ENCODE data around the gene C2orf80. TPM values are rescaled to one million over a fixed set of nuclear protein-coding genes. Genes with fewer than 3 reads are reported as not detected.
"Not testable (repeated sequence)": the region's sequence is repeated elsewhere in the genome, so short reads cannot be mapped to it uniquely, and the experiment has no call there.

The C2orf80 gene
- total RNA-seq (2014; rRNA removed; shearing (Covaris generic)), result not detected in 2 replicates

DNA sequence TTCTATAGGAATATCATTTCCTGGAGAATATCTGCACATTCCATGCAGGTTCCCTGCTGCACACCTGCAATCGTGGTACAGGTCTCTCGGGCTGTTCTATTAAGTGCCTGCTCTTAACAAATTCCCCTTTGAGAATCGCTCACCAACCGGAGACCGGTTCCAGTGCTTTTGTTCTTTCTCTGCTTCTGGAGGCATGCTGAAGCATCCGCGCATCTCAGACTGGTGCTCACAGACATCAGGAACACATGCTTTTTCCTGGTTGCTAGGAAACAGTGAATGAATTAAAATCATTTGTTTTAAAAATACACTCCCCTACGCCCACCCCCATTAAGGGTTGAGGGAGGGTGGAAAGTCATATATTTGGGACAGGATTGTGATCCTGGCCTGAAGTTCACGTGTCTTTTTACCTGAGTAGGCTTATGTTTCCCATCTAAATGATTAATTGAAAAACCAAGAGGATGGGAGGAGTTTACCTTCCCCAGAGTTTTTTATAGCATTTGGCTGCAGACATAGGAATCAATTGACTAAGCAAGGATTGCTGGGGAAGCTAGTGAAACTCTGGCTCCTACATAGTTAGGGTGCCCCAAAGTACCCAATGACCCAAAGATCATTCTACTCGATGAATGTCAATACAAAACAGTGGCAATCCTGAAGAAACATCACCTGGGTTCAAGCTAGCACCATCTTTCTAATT lies at the start of gene C2orf80:
TSS of gene C2orf80 (minus strand) at position 221 of the 694 bp plus-strand sequence. CDS start 3,044 bp downstream, outside the sequence.
- Histone ChIP-seq H3K36me3 (no peaks in the 10 kb centered on the region), H3K4me1 (no peaks in the 10 kb centered on the region), H3K4me3 (no peak within 1 kb of the TSS), H3K27ac (no peak within 1 kb of the TSS), H3K27me3 (no peaks in the 10 kb centered on the region), H3K9me3 (replicated peaks) (no peaks in the 10 kb centered on the region)
- no peak for DNase-seq

- H3K4me1 ChIP-seq, result no peaks in the 10 kb centered on the region
- H3K27ac ChIP-seq, result no peak overlapping the region
- DNase-seq, result no peak
- H3K36me3 ChIP-seq, result peaks cover 11% of the 10 kb centered on the region; the same call in 1 of the 2 replicates
- H3K9me3 ChIP-seq (replicated peaks), result no peaks in the 10 kb centered on the region
- H3K27me3 ChIP-seq, result no peaks in the 10 kb centered on the region
- no peak overlapping the region for H3K4me3 ChIP-seq
Measured at GRCh38 chr2:208235860-208236259, 46.0 kb upstream of the C2orf80 start.

- H3K4me1 ChIP-seq, result no peaks in the 10 kb centered on the region
- DNase-seq, result no peak
- no peaks in the 10 kb centered on the region for H3K9me3 ChIP-seq (replicated peaks)
- no peak overlapping the region for H3K4me3 ChIP-seq
- peaks cover 10% of the 10 kb centered on the region; the same call in 1 of the 2 replicates for H3K36me3 ChIP-seq
- H3K27ac ChIP-seq, result no peak overlapping the region
- no peaks in the 10 kb centered on the region for H3K27me3 ChIP-seq
Measured at GRCh38 chr2:208234786-208235185, 45.0 kb upstream of the C2orf80 start.

DNA sequence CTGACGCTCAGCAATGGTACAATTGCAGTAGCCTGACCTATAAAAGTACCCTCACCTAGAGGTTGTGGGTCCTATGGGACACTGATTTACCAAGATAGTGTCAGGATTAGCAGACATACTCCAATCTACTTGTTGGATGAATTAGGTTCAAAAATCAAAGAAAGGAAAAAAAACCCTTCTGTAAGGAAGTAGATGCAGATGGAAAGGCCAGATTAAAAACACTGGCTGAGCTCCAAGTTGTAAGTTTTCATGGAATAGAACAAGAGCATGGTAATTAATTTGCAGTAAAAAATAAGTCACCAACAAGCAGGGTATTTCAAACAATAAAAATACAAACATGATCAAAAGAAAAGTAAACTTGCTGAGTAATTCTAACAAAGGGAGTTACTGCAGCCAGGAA lies 38.6 kb upstream of the C2orf80 start:
- no peak for DNase-seq
- Histone ChIP-seq H3K27ac (no peak overlapping the region), H3K27me3 (no peaks in the 10 kb centered on the region), H3K4me3 (no peak overlapping the region), H3K36me3 (no peaks in the 10 kb centered on the region), H3K9me3 (replicated peaks) (no peaks in the 10 kb centered on the region), H3K4me1 (no peaks in the 10 kb centered on the region)

- Histone ChIP-seq H3K27ac (no peak overlapping the region), H3K9me3 (replicated peaks) (no peaks in the 10 kb centered on the region), H3K4me1 (no peaks in the 10 kb centered on the region), H3K36me3 (no peaks in the 10 kb centered on the region), H3K4me3 (no peak overlapping the region), H3K27me3 (no peaks in the 10 kb centered on the region)
- DNase-seq, result no peak
Measured at GRCh38 chr2:208227581-208228232, 37.9 kb upstream of the C2orf80 start.

DNA sequence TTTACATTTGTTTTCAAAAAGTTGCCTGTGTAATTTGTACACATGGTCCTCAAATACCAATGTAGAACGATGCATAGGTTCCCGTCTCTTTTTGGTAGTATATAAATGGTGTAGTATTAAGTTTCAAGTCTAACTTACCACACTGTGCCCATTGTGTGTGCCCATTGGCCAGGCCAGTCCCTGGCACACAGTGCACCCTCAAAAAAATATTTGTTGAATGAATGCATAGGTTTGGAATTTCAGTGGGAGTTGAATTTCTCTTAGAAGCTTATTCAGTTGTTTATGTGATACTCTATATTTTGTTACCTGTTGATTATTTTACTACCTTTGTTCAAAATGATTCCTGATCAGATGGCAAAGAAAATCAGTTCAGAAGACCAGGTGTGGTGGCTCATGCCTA lies 35.0 kb upstream of the C2orf80 start:
- H3K4me3 ChIP-seq, result no peak overlapping the region
- H3K27me3 ChIP-seq, result no peaks in the 10 kb centered on the region
- no peak overlapping the region for H3K27ac ChIP-seq
- no peaks in the 10 kb centered on the region for H3K9me3 ChIP-seq (replicated peaks)
- H3K4me1 ChIP-seq, result no peaks in the 10 kb centered on the region
- H3K36me3 ChIP-seq, result no peaks in the 10 kb centered on the region
- no peak for DNase-seq

GRCh38 chr2:208222351-208222750 lies 32.5 kb upstream of the C2orf80 start:
- DNase-seq, result no peak
- Histone ChIP-seq H3K36me3 (no peaks in the 10 kb centered on the region), H3K9me3 (replicated peaks) (no peaks in the 10 kb centered on the region), H3K4me3 (no peak overlapping the region), H3K4me1 (no peaks in the 10 kb centered on the region), H3K27ac (no peak overlapping the region), H3K27me3 (no peaks in the 10 kb centered on the region)

DNA sequence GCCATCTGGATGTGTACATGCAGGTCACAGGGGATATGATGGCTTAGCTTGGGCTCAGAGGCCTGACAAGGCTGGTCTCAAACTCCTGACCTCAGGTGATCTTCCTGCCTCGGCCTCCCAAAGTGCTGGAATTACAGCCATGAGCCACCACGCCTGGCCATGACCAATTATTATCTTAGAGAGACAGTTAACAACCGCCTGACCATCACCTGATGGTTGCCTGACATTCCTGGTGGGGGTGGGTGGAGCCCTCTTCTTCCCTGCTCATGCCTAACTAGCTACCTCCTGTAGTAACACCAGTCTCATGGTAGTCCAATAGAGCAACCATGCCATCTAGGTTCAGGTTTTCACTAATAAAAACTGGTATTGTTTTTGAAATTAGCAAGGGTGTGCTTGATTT lies 32.0 kb upstream of the C2orf80 start:
- not testable (repeated sequence) for H3K4me3 ChIP-seq; DNase-seq; H3K36me3 ChIP-seq; H3K4me1 ChIP-seq; H3K27me3 ChIP-seq; H3K9me3 ChIP-seq (replicated peaks); H3K27ac ChIP-seq

DNA sequence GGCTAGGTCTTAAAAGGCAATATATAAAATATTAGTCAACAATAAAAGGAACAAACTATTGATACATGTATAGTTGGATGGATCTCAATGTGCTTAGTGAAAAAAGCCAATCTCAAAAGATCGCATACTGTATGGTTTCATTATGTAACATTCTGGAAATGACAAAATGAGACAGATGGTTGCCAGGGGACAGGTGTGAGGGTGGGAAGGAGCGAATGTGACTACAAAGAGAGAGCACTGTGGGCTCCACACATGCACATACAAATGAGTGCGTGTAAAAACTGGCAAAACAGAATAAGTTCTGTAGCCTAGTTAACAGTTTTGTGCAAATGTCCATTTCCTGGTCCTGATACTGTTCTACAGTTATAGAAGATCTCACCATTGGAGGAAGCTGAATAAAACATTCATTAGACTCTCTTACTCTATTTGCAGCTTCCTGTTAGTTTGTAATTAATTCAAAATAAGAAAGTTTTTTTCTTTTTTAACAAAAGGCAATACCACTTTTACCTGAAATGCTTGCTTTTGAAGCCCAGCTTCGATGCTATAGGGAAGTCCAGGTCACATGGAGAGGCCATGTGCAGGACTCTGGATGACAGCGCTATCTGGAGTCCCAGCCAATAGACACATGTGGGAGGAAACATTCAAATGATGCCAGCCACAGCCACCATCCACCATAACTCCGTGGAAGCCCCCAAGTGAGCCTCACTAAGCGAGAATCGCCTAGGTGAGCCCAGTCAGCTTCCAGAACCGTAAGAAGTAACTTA lies 21.0 kb upstream of the C2orf80 start:
- no peaks in the 10 kb centered on the region for H3K9me3 ChIP-seq (replicated peaks)
- H3K36me3 ChIP-seq, result no peaks in the 10 kb centered on the region
- DNase-seq, result peak; percentile 25 to 61
- H3K27ac ChIP-seq, result no peak overlapping the region
- H3K27me3 ChIP-seq, result no peaks in the 10 kb centered on the region
- peaks cover 6% of the 10 kb centered on the region; the same call in 1 of the 2 replicates for H3K4me1 ChIP-seq
- no peak overlapping the region for H3K4me3 ChIP-seq

DNA sequence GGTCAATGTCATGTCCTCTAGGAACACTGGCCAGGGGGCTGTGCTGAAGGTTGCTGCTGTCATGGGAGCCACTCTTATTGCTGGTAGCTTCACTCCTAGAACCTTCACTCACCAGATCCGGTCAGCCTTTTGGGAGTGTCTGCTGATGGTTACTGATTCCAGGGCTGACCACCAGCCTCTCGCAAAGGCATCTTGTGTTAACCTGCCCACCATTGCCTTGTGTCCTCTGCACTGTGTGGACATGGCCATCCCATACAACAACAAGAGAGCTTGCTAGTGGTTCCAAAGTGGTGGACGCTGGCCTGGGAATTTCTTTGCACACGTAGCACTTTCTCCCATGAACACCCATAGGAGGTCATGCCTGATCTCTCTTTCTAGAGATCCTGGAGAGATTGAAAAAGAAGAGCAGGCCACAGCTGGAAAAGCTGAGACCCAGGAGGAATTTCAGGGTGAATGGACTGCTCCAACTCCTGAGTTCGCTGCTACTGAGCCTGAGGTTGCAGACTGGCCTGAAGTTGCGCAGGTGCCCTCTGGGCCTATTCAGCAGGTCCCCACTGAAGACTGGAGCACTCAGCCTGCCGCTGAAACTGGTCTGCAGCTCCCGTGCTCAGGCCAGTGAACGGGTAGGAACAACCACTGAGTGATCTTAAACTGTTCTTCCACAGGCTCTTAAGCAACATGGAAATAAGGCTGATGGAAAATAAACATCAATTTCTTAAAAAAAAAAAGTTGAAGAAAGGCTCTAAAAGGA lies 18.7 kb upstream of the C2orf80 start:
- Histone ChIP-seq H3K4me1 (peaks cover 6% of the 10 kb centered on the region; the same call in 1 of the 2 replicates), H3K27me3 (no peaks in the 10 kb centered on the region), H3K36me3 (no peaks in the 10 kb centered on the region), H3K27ac (no peak overlapping the region), H3K9me3 (replicated peaks) (no peaks in the 10 kb centered on the region), H3K4me3 (no peak overlapping the region)
- DNase-seq, result no peak

DNA sequence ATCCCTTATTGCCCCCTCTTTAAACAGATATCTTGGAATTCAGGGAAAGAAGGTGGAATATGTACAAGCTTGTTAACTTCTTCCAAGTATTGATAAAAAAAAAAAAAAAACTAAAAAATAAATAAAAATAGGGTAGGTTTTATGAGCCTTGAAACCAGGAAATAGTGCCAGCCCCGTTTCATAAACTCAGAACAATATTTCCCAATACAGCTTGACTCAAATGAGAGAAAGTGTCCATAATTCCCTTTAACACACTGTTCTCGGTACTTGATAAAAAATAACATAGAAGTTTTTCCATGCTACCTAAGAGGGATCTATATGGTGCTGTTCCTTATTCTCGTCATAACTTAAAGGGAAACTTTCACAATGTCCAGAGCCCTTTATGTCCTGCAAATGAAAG lies 17.9 kb upstream of the C2orf80 start:
- Histone ChIP-seq H3K36me3 (no peaks in the 10 kb centered on the region), H3K9me3 (replicated peaks) (no peaks in the 10 kb centered on the region), H3K4me1 (peaks cover 6% of the 10 kb centered on the region; the same call in 1 of the 2 replicates), H3K4me3 (no peak overlapping the region), H3K27ac (no peak overlapping the region), H3K27me3 (no peaks in the 10 kb centered on the region)
- no peak for DNase-seq

DNA sequence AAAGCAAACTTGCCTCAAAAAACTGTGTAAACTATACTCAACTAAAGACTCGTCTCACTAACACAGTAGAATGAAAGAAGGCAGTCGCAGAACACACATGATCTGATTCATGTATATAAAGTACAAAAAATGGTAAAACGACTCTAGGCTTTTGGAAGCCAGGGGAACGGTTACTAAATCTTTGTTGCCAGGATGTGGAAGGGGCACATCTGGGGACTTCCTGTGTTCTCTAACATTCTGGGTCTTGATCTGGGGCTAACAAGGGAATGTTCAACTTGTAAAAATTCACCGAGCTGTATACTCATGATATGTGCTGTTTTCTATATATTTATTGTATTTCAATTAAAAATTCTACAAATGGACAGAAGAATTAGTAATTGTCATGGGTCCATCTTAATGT lies 14.3 kb upstream of the C2orf80 start:
- no peak overlapping the region for H3K27ac ChIP-seq
- no peaks in the 10 kb centered on the region for H3K27me3 ChIP-seq
- no peak for DNase-seq
- H3K36me3 ChIP-seq, result no peaks in the 10 kb centered on the region
- H3K9me3 ChIP-seq (replicated peaks), result no peaks in the 10 kb centered on the region
- no peaks in the 10 kb centered on the region for H3K4me1 ChIP-seq
- H3K4me3 ChIP-seq, result no peak overlapping the region

DNA sequence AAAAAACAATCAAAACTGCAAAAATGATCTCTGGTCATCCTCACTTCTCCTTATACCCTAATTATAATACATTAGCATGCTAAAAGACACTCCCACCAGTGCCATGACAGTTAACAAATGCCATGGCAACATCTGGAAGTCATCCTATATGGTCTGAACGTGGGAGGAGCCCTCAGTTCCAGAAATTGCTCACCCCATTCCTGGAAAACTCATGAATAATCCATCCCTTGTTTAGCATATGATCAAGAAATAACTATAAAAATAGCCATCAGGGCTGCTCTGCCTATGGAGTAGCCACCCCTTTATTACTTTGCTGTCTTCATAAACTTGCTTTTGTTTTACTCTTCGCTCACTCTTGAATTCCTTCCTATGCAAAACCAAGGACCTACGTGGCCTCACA lies 5.7 kb upstream of the C2orf80 start:
- H3K9me3 ChIP-seq (replicated peaks), result no peaks in the 10 kb centered on the region
- no peak overlapping the region for H3K27ac ChIP-seq
- H3K27me3 ChIP-seq, result no peaks in the 10 kb centered on the region
- no peaks in the 10 kb centered on the region for H3K4me1 ChIP-seq
- no peak overlapping the region for H3K4me3 ChIP-seq
- DNase-seq, result no peak
- H3K36me3 ChIP-seq, result no peaks in the 10 kb centered on the region

DNA sequence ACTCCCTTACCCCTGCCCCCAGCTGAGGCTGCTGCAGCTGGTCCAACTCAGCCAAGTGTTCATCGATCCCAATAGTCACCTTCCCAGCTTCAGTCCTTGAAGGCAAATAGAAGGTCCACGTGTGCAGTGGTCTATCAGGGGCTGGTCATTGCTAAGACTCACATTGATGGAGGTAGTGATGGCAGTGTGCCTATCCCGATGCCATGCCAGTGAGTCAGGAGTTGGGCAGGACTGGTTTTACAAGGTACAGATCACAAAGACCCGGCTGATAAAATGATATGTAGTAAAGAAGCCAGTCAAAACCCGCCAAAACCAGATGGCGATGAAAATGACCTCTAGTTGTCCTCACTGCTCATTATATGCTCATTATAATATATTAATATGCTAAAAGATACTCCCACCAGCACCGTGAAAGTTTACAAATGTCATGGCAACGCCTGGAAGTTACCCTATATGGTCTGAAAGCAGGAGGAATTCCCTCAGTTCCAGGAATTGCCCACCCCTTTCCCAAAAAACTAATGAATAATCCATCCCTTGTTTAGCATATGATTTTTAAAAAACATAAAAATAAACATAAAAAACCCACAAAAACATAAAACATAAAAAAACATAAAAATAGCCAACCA lies 2.9 kb upstream of the C2orf80 start:
- H3K4me3 ChIP-seq, result no peak overlapping the region
- DNase-seq, result no peak
- H3K27me3 ChIP-seq, result no peaks in the 10 kb centered on the region
- H3K9me3 ChIP-seq (replicated peaks), result no peaks in the 10 kb centered on the region
- no peaks in the 10 kb centered on the region for H3K4me1 ChIP-seq
- H3K27ac ChIP-seq, result no peak overlapping the region
- no peaks in the 10 kb centered on the region for H3K36me3 ChIP-seq
